Activated CD8-positive, alpha-beta memory T cell treated with anti-CD3 and anti-CD28 coated beads, Interleukin-2, amount 50 U/mL, for 24 hours (primary cell): ENCODE results near the gene KLHL15.
"Not testable (repeated sequence)": the region's sequence is repeated elsewhere in the genome, so short reads cannot be mapped to it uniquely, and the experiment has no call there.

Experiments
- DNase-seq: peaks from one replicate; pipeline ENCODE4 v3.0.0-alpha.2; 2020; ENCODE audit errors: extremely low read depth

Gene KLHL15

DNA sequence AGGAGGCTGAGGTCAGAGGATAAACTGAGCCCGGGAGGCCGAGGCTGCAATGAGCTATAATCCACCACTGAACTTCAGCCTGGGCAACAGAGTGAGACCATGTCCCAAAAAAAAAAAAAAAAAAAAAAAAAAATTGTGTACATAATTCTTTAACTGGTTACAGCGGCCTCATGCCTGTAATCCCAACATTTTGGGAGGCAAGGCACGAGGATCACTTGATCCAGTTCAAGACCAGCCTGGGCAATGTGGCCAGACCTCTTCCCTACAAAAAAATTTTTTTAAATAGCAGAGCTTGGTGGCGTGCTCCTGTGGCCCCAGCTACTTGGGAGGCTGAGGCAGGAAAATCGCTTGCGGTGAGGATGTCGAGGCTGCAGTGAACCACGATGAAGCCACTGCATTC is 9.3 kb downstream of the KLHL15 start:
- DNase-seq, result no peak

- DNase-seq, result no peak
These were observed 12.5 kb downstream of the KLHL15 start for GRCh38 chrX:24014388-24015018.

GRCh38 chrX:24012266-24012665 is 14.7 kb downstream of the KLHL15 start:
- DNase-seq, result no peak

DNA sequence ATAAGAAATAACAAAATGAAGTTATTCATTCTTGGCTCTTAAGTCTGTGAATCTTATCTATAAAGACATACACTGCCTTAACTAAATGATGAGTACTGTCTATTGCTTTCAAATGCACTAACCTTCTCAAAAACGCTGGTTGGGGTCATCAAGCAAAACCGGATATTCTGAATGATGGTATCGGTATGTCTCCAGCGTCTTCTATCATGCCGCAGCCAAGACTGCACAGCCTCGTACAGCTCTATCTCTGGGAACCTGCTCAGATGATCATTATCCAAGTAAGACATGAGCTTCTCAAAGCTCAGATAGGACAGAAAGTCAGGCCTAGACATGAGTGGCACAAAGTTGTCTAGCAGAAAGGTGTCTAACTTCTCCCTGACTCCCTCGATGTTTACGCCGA is 21.1 kb downstream of the KLHL15 start:
- no peak for DNase-seq

- no peak for DNase-seq
These were observed 22.0 kb downstream of the KLHL15 start for GRCh38 chrX:24005028-24005427.

DNA sequence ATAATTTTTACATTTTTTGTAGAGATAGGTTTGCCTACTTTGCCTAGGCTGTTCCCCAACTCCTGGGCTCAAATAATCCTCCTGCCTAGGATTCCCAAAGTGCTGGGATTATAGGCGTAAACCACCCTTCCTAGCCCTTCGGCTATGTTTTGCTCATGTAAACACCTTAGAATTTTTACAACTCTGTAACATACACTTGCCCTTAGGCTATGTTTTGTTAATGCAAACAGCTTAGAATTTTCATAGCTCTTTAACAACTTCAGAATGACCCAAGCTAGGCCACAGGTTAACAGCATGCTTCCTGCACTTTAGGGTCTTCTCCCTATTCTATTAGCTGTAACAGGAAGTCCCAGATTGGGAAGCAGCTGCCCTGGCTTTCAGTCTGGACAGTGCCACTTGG is 24.2 kb downstream of the KLHL15 start:
- DNase-seq, result no peak

DNA sequence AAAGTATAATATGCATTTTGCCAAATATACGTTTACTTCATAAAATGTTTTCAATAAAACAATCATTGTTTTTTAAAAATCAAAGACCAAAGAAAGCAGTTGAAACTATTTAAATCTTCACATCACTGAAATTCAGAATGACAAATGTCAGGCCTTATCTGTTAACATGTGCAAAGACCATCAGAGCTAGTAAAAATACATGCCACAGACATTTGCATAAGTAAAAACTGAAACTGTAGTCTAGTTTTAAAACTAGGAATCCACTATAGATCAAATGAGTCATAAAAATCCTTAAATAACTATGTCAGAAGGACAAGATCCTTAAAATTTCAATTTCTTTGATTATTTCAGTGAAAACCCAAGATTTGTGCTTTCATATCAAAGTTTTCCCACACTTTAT is 24.8 kb downstream of the KLHL15 start:
- DNase-seq, result no peak

DNA sequence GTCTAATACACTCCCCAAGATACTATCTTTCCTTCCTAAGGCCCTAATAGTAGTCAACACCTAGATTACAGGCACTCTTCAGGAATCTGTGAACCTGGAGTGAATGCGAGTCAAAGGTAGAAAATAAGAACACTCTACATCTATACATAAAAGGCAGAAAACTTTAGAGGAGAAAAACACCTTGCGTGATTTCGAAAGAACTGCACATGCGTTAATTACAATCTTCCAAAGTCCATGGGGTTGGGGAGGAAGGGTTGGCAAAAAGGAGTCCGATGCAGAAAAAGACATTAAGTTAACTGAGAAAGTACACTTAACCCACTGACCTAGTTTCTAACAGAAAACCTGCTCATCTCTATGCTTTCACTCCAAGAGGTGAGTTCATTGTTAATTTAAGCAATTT is 27.3 kb downstream of the KLHL15 start:
- no peak for DNase-seq

DNA sequence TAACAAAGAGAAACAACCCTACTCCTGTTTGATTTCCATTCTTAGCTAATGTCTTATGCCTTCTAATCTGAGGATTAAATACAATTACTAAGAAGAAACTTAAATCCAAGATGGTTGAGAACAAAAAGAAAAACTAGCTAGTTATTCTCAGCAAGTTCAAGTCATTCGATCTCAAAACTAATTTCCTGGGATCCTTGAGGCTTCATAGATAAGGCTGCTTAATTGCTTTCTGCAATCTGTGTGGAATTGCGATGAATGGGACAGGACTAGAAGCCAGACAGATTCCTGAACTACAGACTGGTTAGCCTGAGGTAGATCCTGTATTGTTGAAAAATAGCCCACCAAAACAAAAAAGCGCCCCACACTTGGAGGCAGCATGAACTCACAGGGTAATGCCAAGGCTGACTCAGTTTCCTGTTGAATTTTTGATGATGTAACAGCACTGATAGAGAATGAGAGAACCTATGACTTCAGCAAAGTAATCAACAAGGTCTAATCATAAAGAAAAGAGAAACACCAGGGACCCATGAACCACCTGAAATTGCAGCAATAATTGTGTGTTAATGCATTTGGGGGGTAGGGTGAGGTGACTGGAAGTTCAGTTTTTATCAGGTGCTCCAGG is 33.9 kb downstream of the KLHL15 start:
- no peak for DNase-seq

DNA sequence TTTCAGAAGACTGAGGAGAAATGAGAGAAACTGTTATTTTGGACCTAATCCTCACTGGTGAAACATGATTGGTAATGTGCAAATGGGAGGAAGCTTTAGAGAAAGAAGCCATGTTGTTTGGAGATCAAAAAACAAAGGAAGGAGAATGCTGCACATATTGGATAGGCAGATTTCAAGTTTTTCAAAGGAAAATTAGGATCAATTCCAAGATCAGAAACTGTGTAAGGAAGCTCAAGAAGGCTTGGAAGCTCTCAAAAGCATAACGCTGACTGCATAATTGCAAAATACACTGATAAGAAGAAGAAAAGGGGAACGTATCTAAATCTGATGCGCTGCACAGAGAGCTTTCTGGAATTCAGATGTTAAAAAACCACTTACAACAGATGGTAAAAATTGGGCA is 34.6 kb downstream of the KLHL15 start:
- DNase-seq, result no peak

DNA sequence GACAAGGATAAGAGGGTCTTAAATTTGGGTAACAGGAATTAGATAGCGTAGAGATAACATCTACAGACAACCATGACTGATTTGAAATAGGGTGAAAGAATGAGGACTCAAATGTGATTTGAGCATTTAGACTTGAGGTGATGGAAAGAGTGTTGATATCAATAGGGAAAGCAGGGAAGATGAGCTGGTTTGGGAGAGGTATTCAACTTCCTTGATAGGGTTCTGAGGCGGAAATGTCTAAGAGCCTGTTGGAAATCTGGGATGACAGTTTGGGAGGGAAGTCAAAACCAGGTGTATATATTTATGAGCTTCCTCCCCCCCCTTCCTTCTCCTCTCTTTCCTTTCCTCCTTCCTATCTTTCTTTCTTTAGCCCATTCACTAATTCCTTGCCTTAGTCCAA is 36.5 kb downstream of the KLHL15 start:
- no peak for DNase-seq

- no peak for DNase-seq
These were observed 37.3 kb downstream of the KLHL15 start for GRCh38 chrX:23989689-23990088.

- DNase-seq, result no peak
These were observed 44.1 kb downstream of the KLHL15 start for GRCh38 chrX:23982891-23983290.

GRCh38 chrX:23981711-23982110 is 45.3 kb downstream of the KLHL15 start:
- no peak for DNase-seq

GRCh38 chrX:23981222-23981621 is 45.8 kb downstream of the KLHL15 start:
- DNase-seq, result no peak

GRCh38 chrX:23980011-23980441 is 47.0 kb downstream of the KLHL15 start:
- DNase-seq, result no peak

DNA sequence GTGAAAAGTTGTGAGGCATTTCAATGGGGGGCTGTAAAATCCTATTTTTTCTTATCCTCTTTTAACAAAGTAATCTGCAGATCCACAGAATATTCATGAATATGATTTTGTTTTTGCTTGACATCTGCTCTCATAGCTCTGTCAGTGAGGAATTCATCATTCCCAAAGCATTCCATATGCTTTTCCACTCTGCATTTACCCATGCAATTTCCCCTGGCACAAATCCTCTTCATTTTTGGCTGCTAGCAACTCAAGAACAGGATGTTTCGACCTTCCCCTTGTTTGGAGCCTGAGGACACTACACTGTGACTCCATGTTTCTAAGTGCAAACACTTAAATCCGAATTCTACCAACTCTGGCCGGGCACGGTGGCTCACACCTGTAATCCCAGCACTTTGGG is 48.5 kb downstream of the KLHL15 start:
- DNase-seq, result no peak

DNA sequence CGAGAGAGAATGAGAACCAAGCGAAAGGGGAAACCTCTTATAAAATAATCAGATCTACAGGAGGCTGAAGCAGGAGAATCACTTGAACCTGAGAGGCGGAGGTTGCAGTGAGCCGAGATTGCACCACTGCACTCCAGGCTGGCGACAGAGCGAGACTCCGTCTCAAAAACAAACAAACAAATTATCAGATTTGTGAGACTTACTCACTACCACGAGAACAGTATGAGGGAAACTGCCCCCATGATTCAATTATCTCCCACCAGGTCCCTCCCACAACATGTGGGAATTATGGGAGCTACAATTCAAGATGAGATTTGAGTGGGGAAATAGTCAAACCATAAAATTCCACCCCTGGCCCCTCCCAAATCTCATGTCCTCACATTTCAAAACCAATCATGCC is 61.4 kb downstream of the KLHL15 start:
- not testable (repeated sequence) for DNase-seq

DNA sequence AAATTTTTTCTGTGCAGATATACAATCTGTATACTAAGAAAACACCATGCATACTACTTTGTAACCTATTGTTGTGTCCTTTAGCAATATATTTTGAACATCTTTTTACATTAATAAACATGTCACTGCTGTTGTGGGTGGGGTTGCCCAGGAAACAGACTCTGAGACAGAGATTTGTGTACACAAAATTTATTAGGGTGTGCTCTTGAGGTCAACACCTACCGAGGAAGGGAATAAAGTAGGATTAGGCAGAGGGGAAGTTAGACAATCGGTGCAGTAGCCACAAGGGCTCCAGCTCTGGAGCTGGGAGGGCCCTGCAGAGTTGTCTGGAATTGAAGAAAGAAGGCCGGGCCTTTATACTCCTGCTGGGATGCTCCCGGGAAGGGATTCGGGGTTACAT is 62.8 kb downstream of the KLHL15 start:
- DNase-seq, result no peak

GRCh38 chrX:23959781-23960180 is 67.2 kb downstream of the KLHL15 start:
- DNase-seq, result no peak

DNA sequence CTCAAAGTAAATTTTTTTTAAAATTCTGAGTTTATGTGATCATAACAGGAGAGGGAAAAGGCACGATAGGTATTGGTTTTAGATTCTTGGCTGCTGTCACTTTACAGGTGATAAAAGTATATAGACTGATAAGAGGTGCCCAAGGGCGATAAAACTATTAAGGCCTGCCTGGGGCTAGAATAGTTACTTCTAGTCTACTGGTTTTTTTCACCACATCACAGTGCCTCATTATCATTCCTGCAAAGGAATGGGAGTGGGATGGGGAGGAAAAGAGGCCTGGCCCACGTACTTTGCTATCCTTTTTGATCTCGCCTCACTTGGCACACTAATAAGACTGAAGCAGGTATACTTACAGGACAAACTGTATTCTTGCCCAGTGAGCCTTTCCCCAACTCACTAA is 72.6 kb downstream of the KLHL15 start:
- no peak for DNase-seq

GRCh38 chrX:23953908-23954269 is 73.1 kb downstream of the KLHL15 start:
- DNase-seq, result no peak

- no peak for DNase-seq
These were observed 73.7 kb downstream of the KLHL15 start for GRCh38 chrX:23952984-23953907.
